ENCODE results near the gene KLHL41. TPM values are rescaled to one million over a fixed set of nuclear protein-coding genes. Genes with fewer than 3 reads are reported as not detected.

KLHL41 gene
- polyA plus RNA-seq, 1 experiment = 0.15 TPM

Other genes starting within 250 kb of the KLHL41 start
- gene LRP2, start 147.2 kb upstream of the KLHL41 start, polyA plus RNA-seq (2011; rRNA removed) = not detected in 2 replicates
- 1.8 and 2.6 TPM in 2 replicates for gene BBS5, start 30.2 kb upstream of the KLHL41 start, polyA plus RNA-seq (2011; rRNA removed)
- 5.8 and 13.5 TPM in 2 replicates for gene FASTKD1, start 64.2 kb downstream of the KLHL41 start, polyA plus RNA-seq (2011; rRNA removed)
- 11.7 and 19.1 TPM in 2 replicates for gene PPIG, start 74.6 kb downstream of the KLHL41 start, polyA plus RNA-seq (2011; rRNA removed)
- not detected in 2 replicates for gene CFAP210, start 184.7 kb downstream of the KLHL41 start, polyA plus RNA-seq (2011; rRNA removed)
- 0.40 and 1.4 TPM in 2 replicates for gene PHOSPHO2, start 184.8 kb downstream of the KLHL41 start, polyA plus RNA-seq (2011; rRNA removed)
- 2.1 and 3.8 TPM in 2 replicates for gene KLHL23, start 224.1 kb downstream of the KLHL41 start, polyA plus RNA-seq (2011; rRNA removed)

Data from BJ (cell line).